RWPE2 (cell line): ENCODE measurements around the gene ITPK1.

Experiments
- ATAC-seq: fragments of 200-7000 bp; cut with Tn5 transposase; 3 replicates; pipeline ENCODE4 v1.9.1; 2021; ENCODE audit warnings: low read depth
- DNase-seq: peaks from one replicate; pipeline ENCODE4 v3.0.0-alpha.2; 2020; ENCODE audit warnings: low spot score
- H3K27ac ChIP-seq: fragments of 450-650 bp; 2 replicates; pipeline ENCODE4 v1.5.1; 2017; ENCODE audit warnings: mild to moderate bottlenecking; ENCODE audit not compliant: poor library complexity, severe bottlenecking
- H3K27me3 ChIP-seq: fragments of 250-450 bp; sonication (Bioruptor Pico); 2 replicates; pipeline ENCODE4 v1.5.1; 2021; ENCODE audit warnings: mild to moderate bottlenecking, moderate library complexity; ENCODE audit not compliant: insufficient read depth, poor library complexity, severe bottlenecking
- H3K36me3 ChIP-seq: fragments of 250-450 bp; sonication (Bioruptor Pico); 2 replicates; pipeline ENCODE4 v1.5.1; 2020; ENCODE audit warnings: low read depth, mild to moderate bottlenecking, moderate library complexity
- H3K4me1 ChIP-seq: fragments of 250-450 bp; sonication (Bioruptor Pico); 2 replicates; pipeline ENCODE4 v1.5.1; 2021; ENCODE audit warnings: mild to moderate bottlenecking, moderate library complexity; ENCODE audit not compliant: insufficient read depth, poor library complexity, severe bottlenecking
- H3K4me3 ChIP-seq: fragments of 250-450 bp; sonication (Bioruptor Pico); 2 replicates; pipeline ENCODE4 v1.5.1; 2021; ENCODE audit warnings: mild to moderate bottlenecking, moderate library complexity; ENCODE audit not compliant: severe bottlenecking
- H3K9me3 ChIP-seq: fragments of 250-450 bp; sonication (Bioruptor Pico); 2 replicates; pipeline ENCODE4 v1.5.1; 2021; ENCODE audit warnings: mild to moderate bottlenecking, moderate library complexity; ENCODE audit not compliant: severe bottlenecking
- TF ChIP-seq, protein P1 (sequence below): fragments of 450-650 bp; IDR thresholded peaks from one replicate; pipeline ENCODE4 v1.5.1; 2017; ENCODE audit warnings: mild to moderate bottlenecking, moderate library complexity; ENCODE audit not compliant: poor library complexity, severe bottlenecking

Gene ITPK1

DNA sequence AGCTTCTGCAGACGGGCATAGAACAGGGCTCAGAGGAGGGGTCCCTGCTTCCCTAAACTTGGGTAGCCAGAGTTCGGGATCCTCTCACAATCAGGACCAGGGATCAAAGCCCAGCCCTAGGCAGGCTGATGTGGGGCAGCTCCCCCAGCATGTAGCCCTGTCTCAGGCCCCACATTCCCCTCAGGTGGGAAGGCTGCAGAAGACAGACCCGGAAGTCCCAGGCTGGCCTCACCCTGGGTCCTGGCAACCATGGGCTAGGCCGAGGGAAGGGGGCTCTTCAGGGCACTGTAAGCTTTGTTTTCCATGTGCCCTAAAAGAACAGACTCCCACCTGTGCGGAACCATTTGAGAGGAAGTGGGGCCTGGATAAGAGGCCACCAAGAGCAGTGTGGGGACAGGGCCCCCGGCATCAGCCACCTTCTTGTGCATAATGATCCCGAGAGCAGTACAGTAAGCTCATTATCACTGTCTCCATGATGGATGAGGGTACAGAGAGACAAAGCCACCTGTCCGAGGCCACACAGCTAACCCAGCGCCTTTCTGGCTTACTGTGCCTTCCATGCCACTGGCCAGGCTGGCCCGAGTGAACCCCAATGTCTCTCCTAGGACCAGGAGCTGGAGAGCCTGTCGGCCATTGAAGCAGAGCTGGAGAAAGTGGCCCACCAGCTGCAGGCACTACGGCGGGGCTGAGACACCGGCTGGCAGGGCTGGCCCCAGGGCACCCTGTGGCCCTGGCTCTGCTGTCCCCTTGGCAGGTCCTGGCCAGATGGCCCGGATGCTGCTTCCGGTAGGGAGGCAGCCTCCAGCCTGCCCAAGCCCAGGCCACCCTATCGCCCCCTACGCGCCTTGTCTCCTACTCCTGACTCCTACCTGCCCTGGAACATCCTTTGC is 181.3 kb downstream of the ITPK1 start:
- DNase-seq, result no peak
- Histone ChIP-seq H3K4me1 (peaks cover 15% of the 10 kb centered on the region), H3K36me3 (peaks cover 10% of the 10 kb centered on the region), H3K27ac (no peak overlapping the region), H3K4me3 (no peak overlapping the region), H3K27me3 (no peaks in the 10 kb centered on the region), H3K9me3 (no peaks in the 10 kb centered on the region)
- ATAC-seq, result no peak
- TF ChIP-seq, protein P1, sequence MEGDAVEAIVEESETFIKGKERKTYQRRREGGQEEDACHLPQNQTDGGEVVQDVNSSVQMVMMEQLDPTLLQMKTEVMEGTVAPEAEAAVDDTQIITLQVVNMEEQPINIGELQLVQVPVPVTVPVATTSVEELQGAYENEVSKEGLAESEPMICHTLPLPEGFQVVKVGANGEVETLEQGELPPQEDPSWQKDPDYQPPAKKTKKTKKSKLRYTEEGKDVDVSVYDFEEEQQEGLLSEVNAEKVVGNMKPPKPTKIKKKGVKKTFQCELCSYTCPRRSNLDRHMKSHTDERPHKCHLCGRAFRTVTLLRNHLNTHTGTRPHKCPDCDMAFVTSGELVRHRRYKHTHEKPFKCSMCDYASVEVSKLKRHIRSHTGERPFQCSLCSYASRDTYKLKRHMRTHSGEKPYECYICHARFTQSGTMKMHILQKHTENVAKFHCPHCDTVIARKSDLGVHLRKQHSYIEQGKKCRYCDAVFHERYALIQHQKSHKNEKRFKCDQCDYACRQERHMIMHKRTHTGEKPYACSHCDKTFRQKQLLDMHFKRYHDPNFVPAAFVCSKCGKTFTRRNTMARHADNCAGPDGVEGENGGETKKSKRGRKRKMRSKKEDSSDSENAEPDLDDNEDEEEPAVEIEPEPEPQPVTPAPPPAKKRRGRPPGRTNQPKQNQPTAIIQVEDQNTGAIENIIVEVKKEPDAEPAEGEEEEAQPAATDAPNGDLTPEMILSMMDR, result no peak

DNA sequence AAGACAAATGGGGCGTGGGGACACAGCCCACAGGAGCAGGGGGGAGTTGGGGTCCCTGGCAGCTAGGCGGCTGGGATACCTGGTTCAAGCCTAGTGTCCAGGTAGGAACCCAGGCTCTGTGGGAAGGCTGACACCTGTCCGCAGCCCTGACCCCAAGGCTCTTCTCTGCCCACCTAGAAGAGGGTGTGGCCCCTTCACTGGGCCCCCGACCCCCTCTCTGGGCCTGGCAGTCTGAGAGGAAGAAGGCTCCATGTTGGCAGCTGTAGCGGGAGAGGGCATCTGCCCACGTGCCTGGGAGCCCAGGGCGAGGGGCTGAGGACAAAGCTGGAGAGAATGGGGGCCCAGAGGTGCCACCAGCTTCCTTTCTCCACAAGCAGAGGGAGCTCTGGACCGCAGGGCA is 182.2 kb downstream of the ITPK1 start:
- DNase-seq (no peak), ATAC-seq (no peak)
- Histone ChIP-seq H3K9me3 (no peaks in the 10 kb centered on the region), H3K36me3 (peaks cover 10% of the 10 kb centered on the region), H3K4me3 (no peak overlapping the region), H3K27me3 (no peaks in the 10 kb centered on the region), H3K27ac (no peak overlapping the region), H3K4me1 (peaks cover 15% of the 10 kb centered on the region)
- TF ChIP-seq, protein P1, result no peak

GRCh38 chr14:92932448-92933395 is 183.0 kb downstream of the ITPK1 start:
- no peaks in the 10 kb centered on the region for H3K9me3 ChIP-seq
- TF ChIP-seq, protein P1, result no peak
- no peak overlapping the region for H3K4me3 ChIP-seq
- H3K4me1 ChIP-seq, result peaks cover 12% of the 10 kb centered on the region
- H3K27me3 ChIP-seq, result no peaks in the 10 kb centered on the region
- no peak overlapping the region for H3K27ac ChIP-seq
- DNase-seq (no peak), ATAC-seq (no peak)
- H3K36me3 ChIP-seq, result peaks cover 10% of the 10 kb centered on the region

GRCh38 chr14:92931681-92932447 is 183.9 kb downstream of the ITPK1 start:
- peaks cover 6% of the 10 kb centered on the region for H3K36me3 ChIP-seq
- DNase-seq (no peak), ATAC-seq (no peak)
- peaks cover 15% of the 10 kb centered on the region for H3K4me1 ChIP-seq
- no peaks in the 10 kb centered on the region for H3K9me3 ChIP-seq
- TF ChIP-seq, protein P1, result no peak
- no peak overlapping the region for H3K4me3 ChIP-seq
- no peak overlapping the region for H3K27ac ChIP-seq
- no peaks in the 10 kb centered on the region for H3K27me3 ChIP-seq
